HCT116 (cell line): ENCODE data around the gene SNX25.

ENCODE experiments used
- JUND ChIP-seq: IDR thresholded peaks from 2 replicates; pipeline ENCODE4 v1.6.1; 2012
- POLR2AphosphoS5 ChIP-seq: IDR thresholded peaks from 2 replicates; pipeline ENCODE4 v1.6.1; 2011; ENCODE audit warnings: mild to moderate bottlenecking, low read depth, low read length, moderate library complexity
- ZNF274 ChIP-seq: fragments of 200-500 bp; sonication (Bioruptor generic); IDR thresholded peaks from 2 replicates; pipeline ENCODE4 v1.6.1; 2014; ENCODE audit warnings: mild to moderate bottlenecking, low read depth, low read length, inconsistent platforms
- TF ChIP-seq, protein P1 (sequence below), 3 experiments: fragments of 200-600 bp in 1 of 3; sonication (generic) in 1 of 3; IDR thresholded peaks in 2 of 3; conservative IDR thresholded peaks in 1 of 3; 2 replicates each; pipeline ENCODE4 v1.5.1; 2012 to 2017; ENCODE audit warnings: low read depth in 2 of 3, low read length in 2 of 3, antibody characterized with exemption in 1 of 3, borderline replicate concordance in 1 of 3, control low read depth in 1 of 3, mild to moderate bottlenecking in 1 of 3, mixed read lengths in 1 of 3, mixed run types in 1 of 3, moderate library complexity in 1 of 3; ENCODE audit not compliant: insufficient read depth in 1 of 3
- TF ChIP-seq, protein P2 (sequence below): IDR thresholded peaks from 2 replicates; pipeline ENCODE4 v1.6.1; 2012

DNA sequence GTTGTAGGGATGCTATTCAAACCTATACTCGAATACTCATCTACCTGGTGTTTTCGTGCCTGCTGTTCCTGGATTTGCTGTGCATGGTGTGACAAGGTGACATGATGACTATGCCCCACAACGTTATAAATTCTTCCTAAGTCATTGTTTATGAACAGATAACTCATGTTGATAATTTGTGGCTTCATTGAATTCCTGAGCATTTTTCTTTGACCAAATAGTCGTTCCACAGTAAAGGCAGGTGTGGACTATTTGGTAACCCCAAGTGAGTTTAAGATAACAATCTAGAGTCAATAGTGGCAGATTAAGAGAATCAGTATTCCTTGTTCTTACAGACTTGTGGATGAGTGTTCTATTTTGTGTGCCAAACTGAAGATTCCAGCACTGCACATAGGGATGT, 59.9 kb downstream of the SNX25 start:
- TF ChIP-seq, protein P1, sequence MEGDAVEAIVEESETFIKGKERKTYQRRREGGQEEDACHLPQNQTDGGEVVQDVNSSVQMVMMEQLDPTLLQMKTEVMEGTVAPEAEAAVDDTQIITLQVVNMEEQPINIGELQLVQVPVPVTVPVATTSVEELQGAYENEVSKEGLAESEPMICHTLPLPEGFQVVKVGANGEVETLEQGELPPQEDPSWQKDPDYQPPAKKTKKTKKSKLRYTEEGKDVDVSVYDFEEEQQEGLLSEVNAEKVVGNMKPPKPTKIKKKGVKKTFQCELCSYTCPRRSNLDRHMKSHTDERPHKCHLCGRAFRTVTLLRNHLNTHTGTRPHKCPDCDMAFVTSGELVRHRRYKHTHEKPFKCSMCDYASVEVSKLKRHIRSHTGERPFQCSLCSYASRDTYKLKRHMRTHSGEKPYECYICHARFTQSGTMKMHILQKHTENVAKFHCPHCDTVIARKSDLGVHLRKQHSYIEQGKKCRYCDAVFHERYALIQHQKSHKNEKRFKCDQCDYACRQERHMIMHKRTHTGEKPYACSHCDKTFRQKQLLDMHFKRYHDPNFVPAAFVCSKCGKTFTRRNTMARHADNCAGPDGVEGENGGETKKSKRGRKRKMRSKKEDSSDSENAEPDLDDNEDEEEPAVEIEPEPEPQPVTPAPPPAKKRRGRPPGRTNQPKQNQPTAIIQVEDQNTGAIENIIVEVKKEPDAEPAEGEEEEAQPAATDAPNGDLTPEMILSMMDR (IDR thresholded peaks at IDR 0.05 in 2 of 3, conservative IDR thresholded peaks at IDR 0.05 in 1 of 3; ENCODE audit: borderline replicate concordance in 1 of 3, insufficient read depth in 1 of 3, low read depth in 2 of 3, low read length in 2 of 3), result no peak
- TF ChIP-seq ZNF274 (no peak), POLR2AphosphoS5 (no peak), JUND (no peak)
- TF ChIP-seq, protein P2, sequence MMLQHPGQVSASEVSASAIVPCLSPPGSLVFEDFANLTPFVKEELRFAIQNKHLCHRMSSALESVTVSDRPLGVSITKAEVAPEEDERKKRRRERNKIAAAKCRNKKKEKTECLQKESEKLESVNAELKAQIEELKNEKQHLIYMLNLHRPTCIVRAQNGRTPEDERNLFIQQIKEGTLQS, result no peak
